Keratinocyte (primary cell): ENCODE data around the gene EZH1. TPM values are rescaled to one million over a fixed set of nuclear protein-coding genes. Genes with fewer than 3 reads are reported as not detected.

Experiments used
- DNase-seq: peaks from one replicate; pipeline ENCODE4 v3.0.0-alpha.2; 2011; ENCODE audit warnings: low read depth, missing footprints, low spot score
- FAIRE-seq: peaks from 2 replicates; lab custom pipeline; 2011; peaks lifted over from hg19 to GRCh38; lab: Jason Lieb, UNC
- H2AFZ ChIP-seq: 2 replicates; pipeline ENCODE4 v1.6.0; 2012; ENCODE audit warnings: low read length, control low read depth, inconsistent platforms; ENCODE audit not compliant: control insufficient read depth
- H3K27ac ChIP-seq: 2 replicates; pipeline ENCODE4 v1.5.1; 2011; ENCODE audit warnings: low read length; ENCODE audit not compliant: control insufficient read depth, insufficient read depth
- H3K27me3 ChIP-seq: 3 replicates; pipeline ENCODE4 v1.6.0; 2011; ENCODE audit warnings: low read length; ENCODE audit not compliant: control insufficient read depth, insufficient read depth; ENCODE audit errors: extremely low read depth
- H3K36me3 ChIP-seq, 2 experiments: 2 replicates in 1 of 2; 3 replicates in 1 of 2; pipeline ENCODE4 v1.5.1; 2011; ENCODE audit warnings: low read length in 2 of 2, mild to moderate bottlenecking in 1 of 2; ENCODE audit not compliant: control insufficient read depth in 2 of 2, insufficient read depth in 2 of 2; ENCODE audit errors: extremely low read depth in 1 of 2
- H3K4me1 ChIP-seq: 3 replicates; pipeline ENCODE4 v1.5.1; 2011; ENCODE audit warnings: low read length; ENCODE audit not compliant: control insufficient read depth, insufficient read depth; ENCODE audit errors: extremely low read depth
- H3K4me2 ChIP-seq: 3 replicates; pipeline ENCODE4 v1.6.0; 2011; ENCODE audit warnings: low read depth, low read length; ENCODE audit not compliant: control insufficient read depth, insufficient read depth; ENCODE audit errors: extremely low read depth
- H3K4me3 ChIP-seq, 3 experiments: fragments of 200-600 bp in 1 of 3; sonication (generic) in 1 of 3; 2 replicates in 2 of 3; 3 replicates in 1 of 3; pipeline ENCODE4 v1.5.1; 2011 to 2016; ENCODE audit warnings: low read length in 3 of 3, mild to moderate bottlenecking in 3 of 3, control low read depth in 2 of 3, inconsistent platforms in 1 of 3, low read depth in 1 of 3, mixed read lengths in 1 of 3, mixed run types in 1 of 3, moderate library complexity in 1 of 3; ENCODE audit not compliant: control insufficient read depth in 2 of 3, insufficient read depth in 2 of 3; ENCODE audit errors: extremely low read depth in 1 of 3
- H3K79me2 ChIP-seq: 2 replicates; pipeline ENCODE4 v1.6.0; 2012; ENCODE audit warnings: low read length; ENCODE audit not compliant: control insufficient read depth, insufficient read depth
- H3K9ac ChIP-seq: 3 replicates; pipeline ENCODE4 v1.6.0; 2011; ENCODE audit warnings: low read length; ENCODE audit not compliant: control insufficient read depth, insufficient read depth; ENCODE audit errors: extremely low read depth
- H3K9me1 ChIP-seq: 3 replicates; pipeline ENCODE4 v1.6.0; 2011; ENCODE audit warnings: low read length; ENCODE audit not compliant: control insufficient read depth, insufficient read depth; ENCODE audit errors: extremely low read depth
- H3K9me3 ChIP-seq: 2 replicates; pipeline ENCODE4 v1.5.1; 2012; ENCODE audit warnings: low read depth, low read length; ENCODE audit not compliant: control insufficient read depth
- H4K20me1 ChIP-seq: 3 replicates; pipeline ENCODE4 v1.6.0; 2011; ENCODE audit warnings: low read length; ENCODE audit not compliant: control insufficient read depth, insufficient read depth; ENCODE audit errors: extremely low read depth
- CTCF ChIP-seq, 3 experiments: IDR thresholded peaks in 1 of 3; conservative IDR thresholded peaks in 1 of 3; optimal IDR thresholded peaks in 1 of 3; 2 replicates in 2 of 3; 3 replicates in 1 of 3; pipeline versions ENCODE3 to v1.5.1; 2011; ENCODE audit warnings: low read length in 3 of 3, mild to moderate bottlenecking in 3 of 3, moderate library complexity in 2 of 3, control low read depth in 1 of 3, inconsistent platforms in 1 of 3; ENCODE audit not compliant: insufficient read depth in 2 of 3; ENCODE audit errors: extremely low read depth in 1 of 3
- EZH2 ChIP-seq: IDR thresholded peaks from one replicate; pipeline ENCODE4 v1.6.1; 2012; ENCODE audit warnings: inconsistent platforms, mild to moderate bottlenecking, low read length, moderate library complexity
- dilution Hi-C: fragments of 300-500 bp; cut with MboI; formaldehyde crosslinking; loops from one replicate; pipeline ENCODE4 v1.7.0; 2020; ENCODE audit warnings: low sequenced_read_pairs; ENCODE audit not compliant: extremely low pct_ligation_motif_present
- polyA plus RNA-seq, 5 experiments: library from polyadenylated mRNA; depleted of rRNA in 3 of 5; stranded (reverse) in 3 of 5; stranded (forward) in 1 of 5; unstranded in 1 of 5; fragments of >200 nt; gene quantifications; 1 replicate in 1 of 5; 2 replicates in 3 of 5; 3 replicates in 1 of 5; pipeline versions ENCODE4 v1.2.1 to v1.2.3, GENCODE V29; 2011 to 2012; ENCODE audit warnings: missing spikeins in 2 of 5, low read depth in 1 of 5, low replicate concordance in 1 of 5

The EZH1 gene
- polyA plus RNA-seq, 1 donor (not counting 4 experiments of a cell fraction or from before 2014, with no cell fraction given): 18.3 TPM

GRCh38 chr17:42691021-42691545 lies 53.8 kb downstream of the EZH1 start:
- TF ChIP-seq EZH2 (no peak), CTCF (optimal IDR thresholded peaks at IDR 0.05 in 1 of 3, IDR thresholded peaks at IDR 0.05 in 1 of 3, conservative IDR thresholded peaks at IDR 0.05 in 1 of 3; ENCODE audit: extremely low read depth in 1 of 3, insufficient read depth in 2 of 3, low read length in 3 of 3) (no peak)
- no peaks in the 10 kb centered on the region for H3K36me3 ChIP-seq
- no peak overlapping the region for H2AFZ ChIP-seq
- no peak overlapping the region for H3K4me2 ChIP-seq
- dilution Hi-C loops: no loop called here
- no peaks in the 10 kb centered on the region for H3K79me2 ChIP-seq
- no peaks in the 10 kb centered on the region for H3K9me3 ChIP-seq
- FAIRE-seq: no peak
- H3K4me3 ChIP-seq: no peak overlapping the region
- no peaks in the 10 kb centered on the region for H3K4me1 ChIP-seq
- no peaks in the 10 kb centered on the region for H3K9me1 ChIP-seq
- H3K9ac ChIP-seq: no peak overlapping the region
- no peak overlapping the region for H3K27ac ChIP-seq
- no peak for DNase-seq
- H3K27me3 ChIP-seq: no peaks in the 10 kb centered on the region
- no peaks in the 10 kb centered on the region for H4K20me1 ChIP-seq

GRCh38 chr17:42690596-42690995 lies 54.2 kb downstream of the EZH1 start:
- H2AFZ ChIP-seq: no peak overlapping the region
- H3K9me3 ChIP-seq: no peaks in the 10 kb centered on the region
- no peak overlapping the region for H3K27ac ChIP-seq
- dilution Hi-C loops: no loop called here
- TF ChIP-seq CTCF (optimal IDR thresholded peaks at IDR 0.05 in 1 of 3, IDR thresholded peaks at IDR 0.05 in 1 of 3, conservative IDR thresholded peaks at IDR 0.05 in 1 of 3; ENCODE audit: extremely low read depth in 1 of 3, insufficient read depth in 2 of 3, low read length in 3 of 3) (no peak), EZH2 (no peak)
- DNase-seq (no peak), FAIRE-seq (no peak)
- H3K9ac ChIP-seq: no peak overlapping the region
- H3K4me2 ChIP-seq: no peak overlapping the region
- no peaks in the 10 kb centered on the region for H4K20me1 ChIP-seq
- H3K9me1 ChIP-seq: no peaks in the 10 kb centered on the region
- no peak overlapping the region for H3K4me3 ChIP-seq
- H3K79me2 ChIP-seq: no peaks in the 10 kb centered on the region
- no peaks in the 10 kb centered on the region for H3K4me1 ChIP-seq
- H3K27me3 ChIP-seq: no peaks in the 10 kb centered on the region
- H3K36me3 ChIP-seq: no peaks in the 10 kb centered on the region
